Gastroesophageal sphincter (tissue), 3 donors: ENCODE results near the gene ZNF689.

Source experiments
- POLR2AphosphoS5 ChIP-seq: sonication (generic); formaldehyde crosslinking; IDR thresholded peaks from one replicate; pipeline ENCODE4 v1.6.1; 2017; ENCODE audit warnings: antibody characterized with exemption
- TF ChIP-seq, protein P1 (sequence below), 4 experiments: fragments of 200-600 bp in 2 of 4; fragments of 450-650 bp in 2 of 4; sonication (generic) in 1 of 4; IDR thresholded peaks; one replicate each; pipeline ENCODE4 v1.5.1; 2017 to 2019; ENCODE audit warnings: antibody characterized with exemption in 4 of 4, mild to moderate bottlenecking in 2 of 4, moderate library complexity in 2 of 4

DNA sequence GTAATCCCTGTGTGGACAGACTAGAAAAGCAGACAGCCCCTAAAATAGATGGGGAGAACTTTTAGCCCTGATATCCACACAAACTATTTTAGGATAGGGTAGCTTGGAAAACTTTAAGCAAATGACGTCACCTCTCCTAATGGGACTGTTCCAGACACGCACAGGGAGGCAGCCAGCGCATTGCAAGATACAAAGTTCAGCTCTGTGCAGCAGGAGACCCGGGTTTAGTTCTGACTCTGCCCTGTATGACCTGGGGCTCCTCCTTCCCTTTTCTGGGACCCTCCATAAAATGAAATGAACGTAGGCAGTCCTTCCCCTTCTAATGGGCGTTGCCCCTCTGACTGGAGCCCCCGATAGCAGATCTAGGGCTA, 6.3 kb downstream of the ZNF689 start:
- TF ChIP-seq, protein P1, sequence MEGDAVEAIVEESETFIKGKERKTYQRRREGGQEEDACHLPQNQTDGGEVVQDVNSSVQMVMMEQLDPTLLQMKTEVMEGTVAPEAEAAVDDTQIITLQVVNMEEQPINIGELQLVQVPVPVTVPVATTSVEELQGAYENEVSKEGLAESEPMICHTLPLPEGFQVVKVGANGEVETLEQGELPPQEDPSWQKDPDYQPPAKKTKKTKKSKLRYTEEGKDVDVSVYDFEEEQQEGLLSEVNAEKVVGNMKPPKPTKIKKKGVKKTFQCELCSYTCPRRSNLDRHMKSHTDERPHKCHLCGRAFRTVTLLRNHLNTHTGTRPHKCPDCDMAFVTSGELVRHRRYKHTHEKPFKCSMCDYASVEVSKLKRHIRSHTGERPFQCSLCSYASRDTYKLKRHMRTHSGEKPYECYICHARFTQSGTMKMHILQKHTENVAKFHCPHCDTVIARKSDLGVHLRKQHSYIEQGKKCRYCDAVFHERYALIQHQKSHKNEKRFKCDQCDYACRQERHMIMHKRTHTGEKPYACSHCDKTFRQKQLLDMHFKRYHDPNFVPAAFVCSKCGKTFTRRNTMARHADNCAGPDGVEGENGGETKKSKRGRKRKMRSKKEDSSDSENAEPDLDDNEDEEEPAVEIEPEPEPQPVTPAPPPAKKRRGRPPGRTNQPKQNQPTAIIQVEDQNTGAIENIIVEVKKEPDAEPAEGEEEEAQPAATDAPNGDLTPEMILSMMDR (IDR thresholded peaks at IDR 0.05) = no peak
- TF ChIP-seq POLR2AphosphoS5 = no peak
